Medulla oblongata (tissue), 1 donor: Measurements from ENCODE around the gene NHEJ1.
"Not testable (repeated sequence)": the region's sequence is repeated elsewhere in the genome, so short reads cannot be mapped to it uniquely, and the experiment has no call there.

ENCODE experiments used
- DNase-seq: peaks from one replicate; pipeline ENCODE4 v3.0.0-alpha.2; 2015; ENCODE audit errors: extremely low spot score

Gene NHEJ1

GRCh38 chr2:219160186-219161017 is at the start of gene NHEJ1:
TSS of gene NHEJ1 (minus strand) at chr2:219160815. CDS start at chr2:219158362, 2,453 bp downstream.
- DNase-seq: peak; percentile 96

- DNase-seq: no peak
Observed at GRCh38 chr2:219209236-219210195, 48.9 kb upstream of the NHEJ1 start.

GRCh38 chr2:219207884-219208740 is 47.5 kb upstream of the NHEJ1 start:
- peak; percentile 35 for DNase-seq

- DNase-seq: peak; percentile 79
Observed at GRCh38 chr2:219207134-219207883, 46.7 kb upstream of the NHEJ1 start.

GRCh38 chr2:219206328-219207133 is 45.9 kb upstream of the NHEJ1 start, which contains the start of gene ZFAND2B:
TSS of gene ZFAND2B (plus strand) at chr2:219206782. CDS start at chr2:219206988, 206 bp downstream.
- peak; percentile 97 for DNase-seq

- DNase-seq: no peak
Observed at GRCh38 chr2:219205981-219206327, 45.3 kb upstream of the NHEJ1 start.

GRCh38 chr2:219205165-219205538 is 44.5 kb upstream of the NHEJ1 start:
- DNase-seq: no peak

GRCh38 chr2:219204425-219205164 is 44.0 kb upstream of the NHEJ1 start:
- DNase-seq: no peak

- DNase-seq: not testable (repeated sequence)
Observed at GRCh38 chr2:219201331-219201730, 40.7 kb upstream of the NHEJ1 start.

GRCh38 chr2:219200502-219201326 is 40.1 kb upstream of the NHEJ1 start:
- DNase-seq: peak; percentile 47

- DNase-seq: no peak
Observed at GRCh38 chr2:219199470-219200211, 39.0 kb upstream of the NHEJ1 start.

- DNase-seq: no peak
Observed at GRCh38 chr2:219198974-219199373, 38.4 kb upstream of the NHEJ1 start.

GRCh38 chr2:219197388-219197787 is 36.8 kb upstream of the NHEJ1 start:
- no peak for DNase-seq

GRCh38 chr2:219186754-219187456 is 26.3 kb upstream of the NHEJ1 start:
- no peak for DNase-seq

- DNase-seq: no peak
Observed at GRCh38 chr2:219184121-219184520, 23.5 kb upstream of the NHEJ1 start.

- no peak for DNase-seq
Observed at GRCh38 chr2:219183151-219183772, 22.6 kb upstream of the NHEJ1 start.
